ENCODE measurements around the gene IGF2R.

The IGF2R gene

GRCh38 chr6:160044687-160045086 is 75.8 kb downstream of the IGF2R start:
- DNase-seq (ENCODE audit: low read depth), result no peak

GRCh38 chr6:160048471-160048870 is 79.6 kb downstream of the IGF2R start:
- DNase-seq (ENCODE audit: low read depth), result no peak

- DNase-seq (ENCODE audit: low read depth), result no peak
Measured at GRCh38 chr6:160049346-160049745, 80.5 kb downstream of the IGF2R start.

GRCh38 chr6:160050022-160050421 is 81.1 kb downstream of the IGF2R start:
- DNase-seq (ENCODE audit: low read depth), result no peak

- DNase-seq (ENCODE audit: low read depth), result no peak
Measured at GRCh38 chr6:160051390-160051789, 82.5 kb downstream of the IGF2R start.

GRCh38 chr6:160054271-160054670 is 85.4 kb downstream of the IGF2R start:
- no peak for DNase-seq (ENCODE audit: low read depth)

- no peak for DNase-seq (ENCODE audit: low read depth)
Measured at GRCh38 chr6:160054913-160055312, 86.0 kb downstream of the IGF2R start.

GRCh38 chr6:160055378-160055777 is 86.5 kb downstream of the IGF2R start:
- no peak for DNase-seq (ENCODE audit: low read depth)

GRCh38 chr6:160055813-160056212 is 86.9 kb downstream of the IGF2R start:
- DNase-seq (ENCODE audit: low read depth), result no peak

GRCh38 chr6:160057080-160057479 is 88.2 kb downstream of the IGF2R start:
- no peak for DNase-seq (ENCODE audit: low read depth)

- no peak for DNase-seq (ENCODE audit: low read depth)
Measured at GRCh38 chr6:160058603-160059215, 89.8 kb downstream of the IGF2R start.

GRCh38 chr6:160060221-160060620 is 91.3 kb downstream of the IGF2R start:
- DNase-seq (ENCODE audit: low read depth), result no peak

GRCh38 chr6:160060920-160061447 is 92.1 kb downstream of the IGF2R start:
- DNase-seq (ENCODE audit: low read depth), result no peak

GRCh38 chr6:160063771-160064413 is 95.0 kb downstream of the IGF2R start:
- no peak for DNase-seq (ENCODE audit: low read depth)

- DNase-seq (ENCODE audit: low read depth), result no peak
Measured at GRCh38 chr6:160065200-160065599, 96.3 kb downstream of the IGF2R start.

- no peak for DNase-seq (ENCODE audit: low read depth)
Measured at GRCh38 chr6:160067564-160067963, 98.7 kb downstream of the IGF2R start.

- no peak for DNase-seq (ENCODE audit: low read depth)
Measured at GRCh38 chr6:160068346-160068745, 99.5 kb downstream of the IGF2R start.

GRCh38 chr6:160069050-160069454 is 100.2 kb downstream of the IGF2R start:
- no peak for DNase-seq (ENCODE audit: low read depth)

GRCh38 chr6:160069459-160069858 is 100.6 kb downstream of the IGF2R start:
- no peak for DNase-seq (ENCODE audit: low read depth)

GRCh38 chr6:160070427-160070826 is 101.5 kb downstream of the IGF2R start:
- no peak for DNase-seq (ENCODE audit: low read depth)

- no peak for DNase-seq (ENCODE audit: low read depth)
Measured at GRCh38 chr6:160070831-160071230, 101.9 kb downstream of the IGF2R start.

- DNase-seq (ENCODE audit: low read depth), result no peak
Measured at GRCh38 chr6:160071805-160072690, 103.2 kb downstream of the IGF2R start.

GRCh38 chr6:160073272-160073671 is 104.4 kb downstream of the IGF2R start:
- DNase-seq (ENCODE audit: low read depth), result no peak
